ENCODE data around the gene FCN1. TPM values are rescaled to one million over a fixed set of nuclear protein-coding genes. Genes with fewer than 3 reads are reported as not detected.

The FCN1 gene
- total and polyA plus RNA-seq, 10 of the 15 experiments (the other 5 are each of a cell fraction or from before 2014, with no cell fraction given): 0.08 TPM; not detected in 9

- TF ChIP-seq POU2F2 (IDR thresholded peaks at IDR 0.05; ENCODE audit: borderline replicate concordance, low read depth, low read length): peak; percentile 98
- TF ChIP-seq MYC (IDR thresholded peaks at IDR 0.05; ENCODE audit: insufficient read depth, insufficient read length, insufficient replicate concordance, low read length, severe bottlenecking): no peak
- TF ChIP-seq SP1 (IDR thresholded peaks at IDR 0.05; ENCODE audit: low read depth, low read length): peak; percentile 31
- peak; percentile 98 for TF ChIP-seq IKZF1 (conservative IDR thresholded peaks at IDR 0.05)
- peak; percentile 80 for TF ChIP-seq MTA2 (IDR thresholded peaks at IDR 0.05; ENCODE audit: low read depth)
- no peak for TF ChIP-seq MEF2B (IDR thresholded peaks at IDR 0.05; ENCODE audit: partially characterized antibody, poor library complexity, severe bottlenecking)
- no peak for TF ChIP-seq PRDM15 (CRISPR knock-in tag; IDR thresholded peaks at IDR 0.05)
- no peak for TF ChIP-seq POLR2AphosphoS2 (IDR thresholded peaks at IDR 0.05; ENCODE audit: low read depth, low read length)
- TF ChIP-seq SMARCA5 (IDR thresholded peaks at IDR 0.05): no peak
- no peak for TF ChIP-seq TCF7 (IDR thresholded peaks at IDR 0.05; ENCODE audit: borderline replicate concordance)
- no peak for TF ChIP-seq NFXL1 (IDR thresholded peaks at IDR 0.05; ENCODE audit: borderline replicate concordance)
- no peak for TF ChIP-seq NFYA (IDR thresholded peaks at IDR 0.05; ENCODE audit: borderline replicate concordance, low read depth, low read length)
- TF ChIP-seq MLLT1 (IDR thresholded peaks at IDR 0.05): peak; percentile 40; the same call in 1 of the 2 replicates
- TF ChIP-seq PML (IDR thresholded peaks at IDR 0.05; ENCODE audit: low read length): no peak
- peak; percentile 42; the same call in 1 of the 2 replicates for TF ChIP-seq CREM (IDR thresholded peaks at IDR 0.05; ENCODE audit: low read depth)
- peak; percentile 93 for TF ChIP-seq EED (IDR thresholded peaks at IDR 0.05; ENCODE audit: low read depth)
- TF ChIP-seq EP300 (IDR thresholded peaks at IDR 0.05; ENCODE audit: borderline replicate concordance in 1 of 2, control insufficient read depth in 1 of 2, low read depth in 2 of 2, low read length in 2 of 2): peak; percentile 50 to 69; a peak in 1 of 4 replicates
- peak; percentile 96 for TF ChIP-seq RUNX3 (IDR thresholded peaks at IDR 0.05; ENCODE audit: low read length)
These were observed 18.8 kb upstream of the FCN1 start (continued) for GRCh38 chr9:134936346-134937163.

Measured in GM12878 (cell line).